Activated CD8-positive, alpha-beta memory T cell treated with anti-CD3 and anti-CD28 coated beads for 4 hours (primary cell): Measurements from ENCODE around the gene MYH15.

Source experiments
- DNase-seq, 2 donors: peaks; one replicate each; pipeline ENCODE4 v3.0.0-alpha.2; 2020; ENCODE audit warnings: low read depth in 2 of 2

Gene MYH15

DNA sequence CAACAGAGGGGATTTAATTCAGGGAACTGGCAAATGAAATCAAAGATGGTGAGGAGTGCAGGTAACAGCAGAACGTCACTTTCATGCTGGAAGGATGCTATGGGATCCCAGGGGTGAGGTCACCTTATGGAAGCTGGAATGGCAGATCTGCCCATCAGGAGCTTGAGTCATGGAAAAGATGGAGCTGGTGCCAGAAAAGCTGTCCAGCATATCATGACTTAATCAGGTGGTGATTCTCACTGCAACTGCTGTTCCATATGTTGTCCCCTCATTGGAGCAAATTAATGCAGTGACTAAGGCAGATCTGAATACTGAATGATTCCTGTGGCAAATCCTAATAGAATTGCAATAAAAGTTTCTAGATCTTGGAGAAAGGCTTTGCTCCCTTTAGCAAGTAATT is 175.7 kb downstream of the MYH15 start:
- no peak for DNase-seq

DNA sequence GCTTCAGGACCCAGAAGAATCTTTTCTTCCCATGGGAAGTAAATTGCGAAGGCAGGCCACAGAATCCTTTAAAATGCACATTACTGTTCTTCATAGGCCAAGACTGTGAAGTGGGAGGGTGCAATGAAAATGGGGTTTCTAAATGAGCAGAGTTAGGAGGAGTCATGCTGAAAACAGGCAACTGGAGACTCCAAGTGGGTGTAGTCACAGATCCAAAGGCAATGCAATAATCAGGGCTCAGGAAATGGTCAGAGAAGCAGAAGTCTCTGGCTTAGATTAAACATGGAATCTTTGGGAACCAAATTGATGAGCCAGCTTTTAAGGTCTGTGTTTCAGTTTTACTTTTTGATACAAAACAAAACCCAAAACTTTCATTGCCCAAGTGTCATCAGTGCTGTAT is 176.4 kb downstream of the MYH15 start:
- no peak for DNase-seq

DNA sequence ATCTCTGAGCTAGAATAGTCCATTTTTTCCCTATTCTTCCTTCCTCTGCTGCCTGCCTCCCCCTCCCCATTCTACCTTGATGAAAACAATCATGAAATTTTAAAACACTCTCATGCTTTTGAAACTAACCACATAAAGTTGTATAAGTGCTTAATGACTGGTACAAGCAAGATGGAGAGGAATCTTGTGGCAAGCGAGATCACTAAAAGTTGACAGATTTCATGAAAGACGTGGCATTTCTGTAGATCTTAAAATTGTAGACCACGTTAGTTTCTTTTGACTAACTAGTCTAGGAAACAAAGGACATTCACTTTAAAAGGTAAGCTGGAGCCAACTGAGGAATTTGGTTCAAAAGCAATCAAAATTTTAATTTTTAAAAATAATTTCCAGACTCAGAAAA is 178.6 kb downstream of the MYH15 start:
- no peak for DNase-seq
